GM06990 (cell line): ENCODE results near the gene SCRN2.

Experiments used
- DNase-seq: peaks from one replicate; pipeline ENCODE4 v3.0.0-alpha.2; 2011; ENCODE audit not compliant: insufficient read length; ENCODE audit errors: extremely low read depth
- H3K27me3 ChIP-seq: replicated peaks from 2 replicates; pipeline ENCODE4 v1.6.0; 2011; ENCODE audit warnings: low read length; ENCODE audit not compliant: control insufficient read depth, insufficient read depth
- H3K36me3 ChIP-seq: 2 replicates; pipeline ENCODE4 v1.5.1; 2011; ENCODE audit warnings: low read length; ENCODE audit not compliant: control insufficient read depth, insufficient read depth
- H3K4me3 ChIP-seq: replicated peaks from 2 replicates; pipeline ENCODE4 v1.5.1; 2011; ENCODE audit warnings: low read depth, mild to moderate bottlenecking, control low read depth, low read length
- CTCF ChIP-seq: IDR thresholded peaks from 2 replicates; pipeline ENCODE4 v1.5.1; 2011; ENCODE audit warnings: low read length, control low read depth, mild to moderate bottlenecking, inconsistent platforms; ENCODE audit not compliant: insufficient read depth, poor library complexity, severe bottlenecking

SCRN2 gene

GRCh38 chr17:47845716-47846075 is 4.6 kb upstream of the SCRN2 start:
- Histone ChIP-seq H3K36me3 (no peaks in the 10 kb centered on the region), H3K4me3 (no peak overlapping the region), H3K27me3 (peaks cover 2% of the 10 kb centered on the region; the same call in 1 of the 2 replicates)
- no peak for DNase-seq
- TF ChIP-seq CTCF: no peak

GRCh38 chr17:47844814-47845715 is 4.0 kb upstream of the SCRN2 start:
- no peaks in the 10 kb centered on the region for H3K36me3 ChIP-seq
- no peak overlapping the region for H3K4me3 ChIP-seq
- peaks cover 2% of the 10 kb centered on the region; the same call in 1 of the 2 replicates for H3K27me3 ChIP-seq
- TF ChIP-seq CTCF: peak; percentile 18
- DNase-seq: no peak

- Histone ChIP-seq H3K36me3 (no peaks in the 10 kb centered on the region), H3K4me3 (no peak overlapping the region), H3K27me3 (peaks cover 2% of the 10 kb centered on the region; the same call in 1 of the 2 replicates)
- no peak for TF ChIP-seq CTCF
- no peak for DNase-seq
Observed at GRCh38 chr17:47844227-47844626, 3.2 kb upstream of the SCRN2 start.

GRCh38 chr17:47843391-47843730 is 2.3 kb upstream of the SCRN2 start:
- Histone ChIP-seq H3K4me3 (no peak overlapping the region), H3K36me3 (no peaks in the 10 kb centered on the region; the same call in 1 of the 2 replicates), H3K27me3 (no peaks in the 10 kb centered on the region; the same call in 1 of the 2 replicates)
- TF ChIP-seq CTCF: no peak
- no peak for DNase-seq

GRCh38 chr17:47841488-47842291 is 617 bp upstream of the SCRN2 start:
- DNase-seq: no peak
- TF ChIP-seq CTCF: no peak
- Histone ChIP-seq H3K4me3 (no peak overlapping the region), H3K36me3 (no peaks in the 10 kb centered on the region; the same call in 1 of the 2 replicates), H3K27me3 (no peaks in the 10 kb centered on the region)
